T1000 (cell line): ENCODE measurements around the gene LRFN2.

Source experiments
- DNase-seq: peaks from one replicate; lab custom pipeline; 2025; ENCODE audit warnings: mixed read lengths; lab: John Stamatoyannopoulos, UW

The LRFN2 gene

DNA sequence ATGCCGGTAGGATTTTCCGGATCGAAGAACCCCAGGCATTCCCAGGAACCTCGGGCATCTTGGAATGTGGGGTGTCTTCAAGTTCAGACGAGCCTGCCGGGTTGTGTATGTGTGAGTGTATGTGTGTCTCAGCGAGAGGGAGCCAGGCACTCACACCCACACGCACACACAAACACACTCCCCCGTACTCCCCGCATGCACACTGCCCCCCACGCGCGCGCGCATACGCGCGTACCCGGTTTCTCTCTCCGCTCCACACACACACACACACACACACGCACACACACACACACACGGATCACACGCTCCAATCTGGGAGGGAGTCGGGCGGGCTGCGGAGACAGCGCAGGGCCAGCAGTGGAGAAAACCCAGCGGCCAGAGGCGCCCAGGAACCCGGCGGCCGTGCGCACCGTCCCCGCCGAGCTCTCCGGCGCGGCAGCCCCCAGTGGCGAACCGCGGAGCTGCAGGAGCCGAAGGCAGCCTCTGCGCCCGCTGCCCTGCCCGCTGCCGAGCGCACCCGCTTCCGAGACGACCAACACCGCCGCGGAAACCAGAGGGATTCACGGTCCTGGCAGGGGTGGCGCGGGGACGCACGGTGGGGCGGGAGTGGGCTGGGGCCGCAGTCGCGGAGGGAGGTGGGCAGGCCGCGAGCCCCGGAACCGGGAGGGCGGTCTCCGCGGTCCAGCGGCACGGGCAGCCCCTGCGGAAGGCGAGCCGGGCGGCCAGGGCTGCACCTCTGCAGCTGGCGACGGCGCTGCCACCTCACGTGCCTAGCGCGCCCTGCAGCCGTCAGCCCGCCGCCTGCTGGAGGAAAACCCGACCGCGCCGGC, at the start of gene LRFN2:
LRFN2 (minus strand) TSS at position 125 of the 830 bp plus-strand sequence.
- DNase-seq: no peak

DNA sequence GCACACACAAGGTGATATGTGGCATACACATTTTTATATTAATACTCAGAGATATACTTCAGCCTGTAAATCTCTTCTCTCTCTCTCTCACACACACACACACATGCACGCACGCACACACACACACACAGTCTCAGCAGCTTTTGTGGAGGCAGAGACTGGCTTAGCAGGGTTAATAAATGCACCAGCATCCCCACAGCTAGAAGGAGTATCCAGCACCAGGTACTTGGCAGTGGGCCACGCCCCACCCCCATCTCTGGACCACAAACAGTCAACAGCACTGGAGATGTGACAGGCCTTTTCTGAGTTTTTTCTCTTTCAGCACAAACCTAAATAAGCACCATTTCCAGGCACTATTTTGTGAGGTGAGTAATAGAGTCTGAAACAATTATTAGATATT, 47.3 kb upstream of the LRFN2 start:
- no peak for DNase-seq

DNA sequence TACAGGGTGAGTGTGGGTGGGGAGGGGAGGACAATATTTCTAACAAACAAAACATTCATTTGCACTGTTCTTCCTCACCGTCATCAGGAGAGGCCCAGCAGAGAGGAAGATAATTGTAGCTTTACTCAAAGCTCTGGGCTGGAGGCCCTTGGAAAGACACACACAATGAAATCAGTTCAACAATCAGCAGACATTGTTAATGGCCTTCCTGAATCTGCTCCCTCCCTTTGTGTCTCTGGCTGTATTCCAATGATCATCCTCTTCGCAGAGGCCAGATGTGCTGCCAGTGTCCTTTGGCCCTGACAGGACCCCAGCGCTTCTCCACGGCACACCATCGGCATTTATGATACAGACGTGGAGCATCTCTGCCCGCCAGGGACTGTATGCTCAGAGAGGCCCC, 44.6 kb upstream of the LRFN2 start:
- no peak for DNase-seq

DNA sequence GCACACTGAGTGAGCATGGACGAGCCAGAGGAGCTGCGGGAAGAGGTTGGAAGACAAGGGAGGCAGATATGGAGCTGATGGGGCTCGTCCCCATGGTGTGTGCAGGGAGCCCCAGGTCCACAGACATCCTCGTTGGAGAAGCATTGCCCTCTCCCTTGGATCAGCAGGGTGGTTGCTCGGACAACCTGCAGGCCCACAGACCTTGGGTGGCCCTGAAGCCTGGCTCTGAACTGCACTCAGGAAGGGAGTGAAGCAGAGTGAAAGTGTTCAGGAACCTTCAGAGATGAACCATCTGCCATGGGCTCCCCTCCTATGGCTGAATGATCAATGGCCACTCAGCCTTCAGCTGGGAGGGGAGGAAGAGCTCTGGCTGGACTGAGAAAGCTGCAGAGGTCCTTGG, 43.3 kb upstream of the LRFN2 start:
- no peak for DNase-seq

DNA sequence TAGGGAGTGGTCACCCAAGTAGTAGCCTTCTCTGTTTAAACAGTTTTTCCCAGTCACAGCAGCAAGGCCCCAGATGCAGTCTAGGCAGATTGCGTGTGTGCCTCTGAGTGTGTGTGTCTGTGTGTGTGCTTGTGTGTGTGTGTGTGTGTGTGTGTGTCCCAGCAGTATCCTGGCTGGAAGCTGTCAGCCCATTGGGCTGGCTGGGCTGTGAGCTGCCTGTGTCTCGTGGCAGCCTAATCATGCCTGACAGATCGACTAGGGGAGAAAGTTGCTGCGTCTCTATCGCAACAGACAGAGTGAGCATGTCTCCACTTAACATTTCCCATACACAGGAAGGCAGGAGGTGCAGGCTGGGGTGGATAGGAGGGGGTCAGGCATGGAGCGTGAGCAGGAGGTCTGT, 42.9 kb upstream of the LRFN2 start:
- no peak for DNase-seq

DNA sequence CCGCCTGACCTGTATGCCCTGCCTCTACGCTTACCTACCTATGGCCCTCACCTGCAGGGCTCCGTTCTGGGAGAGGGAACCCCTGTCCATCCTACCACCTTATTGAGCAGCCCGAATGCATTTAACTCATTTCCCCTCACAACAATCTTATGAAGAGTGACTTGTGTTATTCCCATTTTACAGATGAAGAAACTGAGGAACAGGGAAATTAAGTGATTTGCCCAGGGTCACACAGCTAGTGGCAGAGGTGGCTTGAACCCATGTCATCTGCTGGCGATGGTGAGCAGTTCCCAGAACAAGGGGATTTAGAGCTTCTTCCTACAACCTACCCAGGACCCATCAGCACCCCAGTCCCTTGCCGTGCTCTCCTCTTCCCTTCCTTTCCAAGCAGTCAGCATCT, 42.3 kb upstream of the LRFN2 start:
- DNase-seq: no peak

DNA sequence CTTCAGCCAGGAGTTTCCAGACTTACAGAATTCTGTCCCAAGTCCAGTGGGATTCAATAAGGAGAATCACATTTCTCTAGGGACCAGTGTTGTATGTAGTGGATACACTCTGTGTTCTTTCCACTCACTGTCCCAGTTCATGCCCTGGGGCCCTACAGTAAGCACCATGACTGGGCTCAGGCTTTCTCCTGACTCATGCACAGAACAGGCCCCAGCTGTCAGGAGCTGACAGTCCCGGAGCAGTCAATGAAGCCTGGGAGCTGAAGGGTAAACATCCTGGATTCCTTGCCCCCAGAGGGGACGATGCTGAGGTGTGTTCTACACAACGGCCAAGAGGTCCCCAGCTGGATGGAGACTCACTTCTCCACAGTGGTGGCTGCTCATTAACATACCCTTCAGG, 40.2 kb upstream of the LRFN2 start:
- no peak for DNase-seq

DNA sequence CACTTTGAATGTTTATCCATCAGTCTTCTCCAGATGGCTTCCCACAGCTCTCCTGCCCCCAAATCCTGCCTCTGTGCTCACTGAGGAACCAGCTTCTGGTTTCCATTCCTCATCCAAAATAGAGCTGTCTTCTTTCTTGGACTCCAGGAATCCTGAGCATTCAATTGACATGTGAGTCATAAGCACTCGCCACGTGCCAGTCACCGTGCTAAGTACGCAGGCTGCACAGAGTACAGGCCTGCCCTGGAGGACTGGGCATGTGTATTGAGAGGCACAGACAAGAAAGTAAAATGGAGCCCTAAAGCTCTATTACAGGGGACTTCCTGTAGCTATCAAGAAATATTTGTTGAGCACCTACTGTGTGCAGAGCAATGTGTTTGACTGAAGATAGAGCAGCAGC, 39.7 kb upstream of the LRFN2 start:
- DNase-seq: no peak

DNA sequence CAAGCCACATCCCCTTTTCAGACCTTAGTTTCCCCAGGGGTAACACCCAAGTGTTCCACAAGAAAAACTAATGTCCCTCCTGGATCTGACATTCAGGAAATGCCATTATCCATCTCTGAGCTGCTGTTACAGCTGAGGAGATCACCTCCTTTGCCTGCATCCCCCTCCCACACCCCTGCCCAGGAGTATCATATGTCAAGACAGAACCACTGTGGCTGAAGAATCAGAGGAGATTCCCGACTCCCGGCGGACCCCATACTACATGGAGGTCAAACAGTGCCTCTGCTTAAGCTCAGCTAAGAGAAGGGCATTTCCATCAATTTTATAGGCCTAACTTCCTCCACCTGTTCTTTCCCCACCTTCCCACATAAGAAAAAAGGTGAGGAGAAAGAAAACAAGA, 36.8 kb upstream of the LRFN2 start:
- no peak for DNase-seq

DNA sequence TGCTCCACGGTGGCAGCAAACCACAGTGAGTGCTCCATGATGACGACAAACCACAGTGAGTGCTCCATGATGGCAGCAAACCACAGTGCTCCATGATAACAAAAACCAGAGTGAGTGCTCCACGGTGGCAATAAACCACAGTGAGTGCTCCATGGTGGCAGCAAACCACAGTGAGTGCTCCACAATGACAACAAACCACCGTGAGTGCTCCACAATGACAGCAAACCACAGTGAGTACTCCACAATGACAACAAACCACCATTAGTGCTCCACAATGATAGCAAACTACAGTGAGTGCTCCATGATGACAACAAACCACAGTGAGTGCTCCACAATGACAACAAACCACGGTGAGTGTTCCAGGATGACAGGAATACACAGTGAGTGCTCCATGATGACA, 36.0 kb upstream of the LRFN2 start:
- DNase-seq: no peak

DNA sequence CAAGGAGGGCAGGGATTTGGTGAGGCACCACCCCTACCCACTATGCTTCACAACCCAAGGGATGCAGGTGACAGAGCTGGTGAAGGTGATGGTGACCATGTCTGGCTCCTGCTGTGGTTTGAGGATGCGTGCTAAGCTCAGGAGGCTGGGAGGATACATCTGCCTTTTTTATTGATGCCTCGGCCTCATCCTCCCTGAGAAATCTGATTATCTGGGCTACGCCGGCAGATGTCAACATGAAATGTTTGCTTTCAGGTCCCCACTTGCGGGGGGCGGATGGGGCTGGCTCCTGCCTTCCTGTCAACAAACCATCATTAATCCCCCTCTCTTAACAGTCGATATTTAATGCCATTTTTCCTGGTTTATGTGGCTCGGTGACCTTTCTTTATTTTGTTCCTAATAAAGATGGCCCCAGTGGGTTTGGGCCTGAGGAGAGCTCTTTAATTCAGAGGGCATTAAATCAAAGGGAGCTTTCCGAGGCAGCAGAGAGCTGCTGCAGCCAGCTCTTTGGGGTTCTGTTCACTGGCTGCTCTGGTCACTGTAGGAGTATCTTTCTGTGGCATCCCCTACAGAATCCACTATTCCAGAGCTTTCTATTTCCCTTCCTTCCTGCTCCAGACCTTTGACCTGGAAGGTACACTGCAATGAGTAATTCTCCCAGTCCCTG, 33.5 kb upstream of the LRFN2 start:
- DNase-seq: no peak

DNA sequence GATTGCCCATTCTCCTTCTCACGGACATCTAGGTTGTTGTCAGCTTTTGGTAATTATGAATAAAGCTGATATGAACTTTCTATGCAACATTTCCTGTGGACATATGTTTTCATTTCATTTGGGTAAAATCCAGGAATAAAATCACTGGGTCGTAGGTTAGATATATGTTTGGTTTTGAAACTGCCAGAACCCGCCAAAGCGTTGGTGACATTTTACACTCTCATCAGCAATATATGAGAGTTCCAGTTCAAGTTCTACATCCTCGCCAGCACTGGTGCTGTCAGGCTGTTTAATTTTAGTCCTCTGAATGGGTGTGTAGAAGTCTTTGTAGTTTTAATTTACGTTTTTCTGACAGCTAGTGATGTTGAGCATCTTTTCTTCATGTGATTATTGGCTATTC, 27.5 kb upstream of the LRFN2 start:
- DNase-seq: no peak

DNA sequence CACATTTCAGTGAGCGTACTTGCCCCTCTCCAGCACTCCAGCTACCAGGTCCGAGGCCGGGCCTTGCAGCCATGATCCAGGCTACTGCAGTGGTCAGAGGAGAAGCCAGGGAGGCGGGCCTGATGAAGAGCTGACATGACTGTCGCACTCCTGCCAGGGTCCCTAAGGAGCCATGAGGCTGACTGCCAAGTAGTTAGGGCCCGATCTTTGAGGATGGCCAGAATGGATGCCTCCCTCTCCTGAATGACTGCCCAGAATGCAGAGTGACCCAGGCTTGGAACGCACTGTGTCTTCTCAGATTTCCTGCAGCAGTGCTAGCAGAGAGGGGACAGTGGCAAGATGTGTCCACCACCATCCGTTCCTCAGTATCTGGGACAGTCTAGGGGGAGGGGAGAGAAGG, 24.7 kb upstream of the LRFN2 start:
- DNase-seq: no peak

DNA sequence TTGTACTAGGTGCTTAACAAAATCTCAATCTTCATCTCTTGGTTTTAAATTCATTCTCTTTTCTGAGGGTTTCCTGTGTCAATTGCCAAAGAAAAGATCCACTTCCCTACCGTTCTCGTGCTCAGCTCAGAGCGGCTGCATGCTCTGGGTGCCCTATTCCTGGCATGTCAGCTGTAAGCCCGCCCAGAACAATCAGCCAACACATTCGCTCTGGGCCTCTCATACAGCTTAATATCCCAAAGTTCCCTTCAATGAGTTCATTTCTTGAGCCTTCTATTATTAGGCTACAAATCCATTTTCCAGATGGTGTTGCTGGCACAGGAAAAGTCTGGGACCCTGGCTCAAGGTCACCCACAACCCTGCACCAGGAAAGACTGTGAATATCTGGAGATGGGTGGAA, 24.3 kb upstream of the LRFN2 start:
- DNase-seq: no peak

DNA sequence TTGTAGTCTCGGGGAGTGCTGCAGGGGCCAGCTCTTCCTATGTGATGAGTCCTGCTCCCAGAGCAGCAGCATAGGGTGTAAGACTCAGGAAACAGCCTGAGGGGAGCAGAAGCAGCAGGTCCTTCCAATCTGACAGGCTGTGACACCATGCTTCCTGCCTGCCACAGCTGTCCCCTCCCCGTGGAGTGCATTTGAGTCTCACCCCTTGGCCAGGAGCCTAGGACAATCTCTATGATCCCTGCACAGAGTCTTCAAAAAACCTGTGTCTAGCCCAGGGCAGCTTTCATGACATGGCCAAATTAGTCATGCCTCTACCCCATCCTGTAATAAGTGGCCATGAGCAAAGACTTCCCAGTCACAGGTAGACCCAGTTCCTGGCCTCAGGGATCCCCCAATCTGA, 23.1 kb upstream of the LRFN2 start:
- no peak for DNase-seq

DNA sequence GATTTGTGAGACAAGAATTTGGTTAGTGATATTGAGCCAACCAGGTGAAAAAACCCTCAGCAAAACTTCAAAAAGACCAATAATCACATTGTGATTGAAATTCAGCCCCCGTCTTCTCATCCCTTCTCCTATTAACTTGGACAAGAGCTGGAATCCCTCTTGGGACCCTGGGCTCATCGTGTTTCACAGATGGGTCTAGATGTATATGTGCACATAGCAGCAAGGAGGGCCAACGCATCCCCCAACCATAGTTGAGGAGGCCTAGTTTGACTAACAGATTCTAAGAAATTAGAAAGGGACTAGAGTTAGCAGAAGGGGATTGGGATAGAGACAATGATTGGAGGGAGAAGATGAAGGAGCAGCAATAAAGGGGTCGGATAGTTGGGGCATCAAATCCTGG, 19.8 kb upstream of the LRFN2 start:
- no peak for DNase-seq

DNA sequence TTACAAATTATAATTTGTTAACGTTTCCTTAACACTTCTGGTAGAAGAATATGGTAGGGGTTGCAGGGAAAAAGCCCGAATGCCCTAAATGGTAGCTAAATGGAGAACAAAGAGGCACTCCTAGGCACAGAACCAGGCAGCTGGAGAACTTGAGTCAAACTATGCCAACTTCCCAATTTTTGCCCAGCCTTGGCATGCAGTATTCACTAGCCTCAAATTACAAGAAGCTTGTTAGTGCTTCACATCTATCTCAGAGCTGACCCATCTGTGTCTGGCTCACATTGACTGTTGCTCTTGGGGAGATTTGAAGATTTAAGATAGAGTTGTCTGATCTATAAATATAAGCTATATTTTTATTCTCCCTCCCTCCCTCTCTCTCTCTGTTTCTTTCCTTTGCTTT, 19.4 kb upstream of the LRFN2 start:
- no peak for DNase-seq

DNA sequence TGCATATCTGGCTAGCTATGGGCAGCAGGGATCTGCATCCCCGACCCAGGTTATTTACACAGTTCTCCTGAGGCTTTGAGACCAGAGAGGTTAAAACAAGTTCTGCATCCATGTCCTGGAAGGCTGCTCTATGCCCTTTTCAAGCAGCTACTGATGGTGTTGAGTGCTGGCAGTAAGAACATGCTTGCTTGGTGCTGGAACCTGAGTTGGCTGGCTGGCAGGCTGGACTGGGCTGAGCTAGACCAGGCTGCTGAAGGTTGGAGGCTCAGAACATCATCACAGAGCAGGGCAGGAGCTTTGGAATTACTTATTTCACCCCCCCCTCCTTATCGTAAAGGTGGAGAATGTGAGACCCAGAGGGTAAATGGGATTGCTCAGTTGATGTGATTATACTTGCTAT, 16.9 kb upstream of the LRFN2 start:
- no peak for DNase-seq

DNA sequence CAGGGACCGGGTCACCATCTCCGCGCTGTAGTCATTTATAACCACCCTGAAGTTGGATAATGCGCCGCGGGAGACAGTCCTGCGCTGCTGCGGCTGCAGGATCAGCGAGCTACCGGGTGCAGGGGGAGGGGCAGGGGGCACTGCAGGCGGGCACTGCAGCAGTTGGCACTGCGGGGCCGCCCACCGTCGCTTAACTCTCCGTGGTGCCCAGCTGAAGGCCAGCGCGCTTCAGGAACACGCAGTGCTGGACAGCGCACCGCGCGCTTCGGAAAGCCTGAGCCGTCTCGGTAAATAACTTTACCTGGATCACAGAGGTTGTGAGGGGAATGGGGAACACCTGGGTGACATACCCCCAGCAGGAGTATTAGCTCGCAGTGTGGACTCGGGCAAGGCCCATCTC, 12.4 kb upstream of the LRFN2 start:
- DNase-seq: no peak

DNA sequence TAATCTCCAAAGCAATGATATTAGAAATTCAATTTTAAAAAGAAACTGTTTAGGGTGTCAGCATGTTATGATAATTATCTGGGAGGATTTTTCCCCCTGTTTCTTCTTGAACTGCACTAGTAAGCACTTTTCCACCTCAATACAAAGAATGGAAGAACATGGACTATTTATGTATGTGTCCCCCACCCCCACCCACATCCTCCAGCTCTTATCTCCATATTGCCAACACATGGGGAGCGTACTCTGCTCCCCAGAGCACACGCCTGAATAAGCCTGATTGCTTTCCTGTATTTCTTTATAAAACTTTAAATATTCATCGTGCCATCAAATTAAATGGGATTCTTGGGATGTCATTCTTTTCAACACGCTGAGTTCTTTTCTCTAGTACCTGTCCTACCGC, 11.4 kb upstream of the LRFN2 start:
- no peak for DNase-seq

DNA sequence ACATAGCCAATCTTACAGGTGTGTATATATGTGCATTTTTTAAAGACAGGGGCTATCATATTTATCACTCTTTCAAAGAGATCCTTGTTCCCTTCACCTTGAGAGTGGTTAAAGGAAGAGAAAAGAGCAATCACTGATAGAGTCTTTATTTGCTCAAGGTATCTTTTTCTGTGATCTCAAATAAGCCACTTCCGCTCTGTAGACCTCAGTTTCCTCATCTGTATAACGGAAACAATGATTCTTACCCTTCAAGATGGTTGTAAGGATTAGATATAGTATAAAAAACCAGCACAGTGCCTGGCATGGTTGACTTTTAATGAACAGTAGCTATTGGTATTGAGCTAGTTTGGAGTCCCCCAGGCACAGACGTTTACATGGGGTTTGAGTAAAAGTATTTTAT, 10.1 kb upstream of the LRFN2 start:
- DNase-seq: no peak

DNA sequence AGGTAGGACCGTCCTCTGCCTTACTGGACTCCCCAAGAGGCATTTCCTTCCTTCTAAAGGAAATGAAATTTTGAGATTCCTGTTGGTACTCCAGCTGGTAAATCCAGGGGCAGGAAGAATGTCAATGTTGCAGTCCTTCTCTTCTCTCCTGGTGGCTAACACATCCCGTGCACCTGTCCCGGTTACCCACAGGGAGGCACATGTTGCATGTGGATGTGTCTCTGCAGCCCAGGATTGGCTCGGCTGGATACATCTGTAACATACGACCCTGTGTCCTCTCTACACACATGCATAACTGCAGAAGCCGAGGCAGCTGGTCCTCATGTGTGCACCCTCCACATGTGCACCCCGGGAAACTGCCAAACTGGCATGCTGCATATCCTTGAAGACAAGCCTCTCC, 1.3 kb upstream of the LRFN2 start:
- DNase-seq: no peak

DNA sequence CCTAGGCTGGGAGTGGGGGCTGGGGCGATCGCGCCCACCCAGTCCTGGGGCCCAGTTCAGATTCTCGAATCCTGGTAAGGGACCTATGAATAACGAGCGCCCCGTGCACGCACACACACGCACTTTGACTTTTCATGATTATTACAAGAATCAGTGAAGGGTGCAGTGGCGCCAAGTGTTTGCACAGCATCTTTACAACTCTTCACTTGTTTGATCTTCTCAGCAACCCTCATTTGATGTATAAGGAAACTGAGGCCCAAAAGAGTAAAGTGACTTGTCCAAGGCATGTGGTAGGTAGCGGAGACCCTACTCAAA, 863 bp upstream of the LRFN2 start:
- no peak for DNase-seq
